ENCODE data around the gene KCNJ10.

DNA sequence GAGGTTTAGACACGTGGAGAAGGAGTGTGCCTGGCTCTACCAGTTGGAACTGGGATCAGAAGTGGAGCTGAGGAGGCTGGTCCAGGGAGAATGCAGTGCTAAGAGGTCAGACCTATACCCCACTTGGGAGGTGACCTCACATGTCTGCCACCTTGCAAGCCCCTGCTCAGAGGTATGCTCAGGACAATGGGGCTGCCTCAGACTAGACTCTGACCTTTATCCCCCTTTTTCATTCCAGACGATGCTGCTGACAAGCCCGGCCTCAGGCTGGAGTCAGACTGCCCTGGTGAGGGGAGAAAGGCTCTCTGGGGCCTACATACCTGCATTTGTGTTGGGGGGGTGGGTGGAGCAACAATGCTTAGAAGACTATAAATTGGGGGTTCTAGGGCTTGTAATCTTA is 5.2 kb downstream of the KCNJ10 start:
- TF ChIP-seq, protein P1, sequence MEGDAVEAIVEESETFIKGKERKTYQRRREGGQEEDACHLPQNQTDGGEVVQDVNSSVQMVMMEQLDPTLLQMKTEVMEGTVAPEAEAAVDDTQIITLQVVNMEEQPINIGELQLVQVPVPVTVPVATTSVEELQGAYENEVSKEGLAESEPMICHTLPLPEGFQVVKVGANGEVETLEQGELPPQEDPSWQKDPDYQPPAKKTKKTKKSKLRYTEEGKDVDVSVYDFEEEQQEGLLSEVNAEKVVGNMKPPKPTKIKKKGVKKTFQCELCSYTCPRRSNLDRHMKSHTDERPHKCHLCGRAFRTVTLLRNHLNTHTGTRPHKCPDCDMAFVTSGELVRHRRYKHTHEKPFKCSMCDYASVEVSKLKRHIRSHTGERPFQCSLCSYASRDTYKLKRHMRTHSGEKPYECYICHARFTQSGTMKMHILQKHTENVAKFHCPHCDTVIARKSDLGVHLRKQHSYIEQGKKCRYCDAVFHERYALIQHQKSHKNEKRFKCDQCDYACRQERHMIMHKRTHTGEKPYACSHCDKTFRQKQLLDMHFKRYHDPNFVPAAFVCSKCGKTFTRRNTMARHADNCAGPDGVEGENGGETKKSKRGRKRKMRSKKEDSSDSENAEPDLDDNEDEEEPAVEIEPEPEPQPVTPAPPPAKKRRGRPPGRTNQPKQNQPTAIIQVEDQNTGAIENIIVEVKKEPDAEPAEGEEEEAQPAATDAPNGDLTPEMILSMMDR (IDR thresholded peaks at IDR 0.05) = no peak
- no peak for TF ChIP-seq POLR2A (IDR thresholded peaks at IDR 0.05)
